Measurements from ENCODE around the gene REEP6.

REEP6 gene

DNA sequence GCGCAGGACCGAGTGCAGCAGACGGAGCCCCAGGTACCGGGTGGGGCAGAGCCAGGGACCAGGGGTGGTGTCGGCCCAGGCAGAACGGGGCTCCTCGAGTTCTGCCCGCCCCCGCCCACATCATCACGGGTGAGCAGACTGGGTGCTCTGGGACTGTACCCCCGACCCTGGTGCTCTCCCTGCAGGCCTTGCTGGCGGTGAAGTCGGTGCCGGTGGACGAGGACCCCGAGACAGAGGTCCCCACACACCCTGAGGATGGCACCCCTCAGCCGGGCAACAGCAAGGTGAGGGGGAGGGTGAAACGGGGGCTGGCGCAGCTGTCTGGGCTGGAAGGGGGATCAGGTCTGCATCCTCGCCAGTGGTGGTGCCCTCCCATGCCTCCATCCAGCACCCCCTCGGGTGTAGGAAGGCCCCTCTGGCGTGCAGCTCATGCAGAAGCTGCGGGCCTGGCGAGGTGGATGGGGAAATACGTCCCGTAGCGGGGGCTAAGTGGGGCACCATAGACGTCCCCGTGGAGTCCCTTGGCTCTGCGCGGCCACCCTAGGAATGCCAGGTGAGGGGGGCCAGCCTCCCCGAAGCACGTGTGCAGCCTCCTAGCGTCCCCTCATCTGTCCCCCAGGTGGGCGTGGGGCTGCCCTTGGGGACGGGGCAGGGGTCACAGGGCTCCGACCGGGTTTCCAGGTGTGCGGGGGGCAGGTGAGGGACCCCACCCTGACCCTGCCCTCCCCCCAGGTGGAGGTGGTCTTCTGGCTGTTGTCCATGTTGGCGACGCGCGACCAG, 34.7 kb upstream of the REEP6 start:
- no peak for DNase-seq (ENCODE audit: low read depth in 2 of 2)

DNA sequence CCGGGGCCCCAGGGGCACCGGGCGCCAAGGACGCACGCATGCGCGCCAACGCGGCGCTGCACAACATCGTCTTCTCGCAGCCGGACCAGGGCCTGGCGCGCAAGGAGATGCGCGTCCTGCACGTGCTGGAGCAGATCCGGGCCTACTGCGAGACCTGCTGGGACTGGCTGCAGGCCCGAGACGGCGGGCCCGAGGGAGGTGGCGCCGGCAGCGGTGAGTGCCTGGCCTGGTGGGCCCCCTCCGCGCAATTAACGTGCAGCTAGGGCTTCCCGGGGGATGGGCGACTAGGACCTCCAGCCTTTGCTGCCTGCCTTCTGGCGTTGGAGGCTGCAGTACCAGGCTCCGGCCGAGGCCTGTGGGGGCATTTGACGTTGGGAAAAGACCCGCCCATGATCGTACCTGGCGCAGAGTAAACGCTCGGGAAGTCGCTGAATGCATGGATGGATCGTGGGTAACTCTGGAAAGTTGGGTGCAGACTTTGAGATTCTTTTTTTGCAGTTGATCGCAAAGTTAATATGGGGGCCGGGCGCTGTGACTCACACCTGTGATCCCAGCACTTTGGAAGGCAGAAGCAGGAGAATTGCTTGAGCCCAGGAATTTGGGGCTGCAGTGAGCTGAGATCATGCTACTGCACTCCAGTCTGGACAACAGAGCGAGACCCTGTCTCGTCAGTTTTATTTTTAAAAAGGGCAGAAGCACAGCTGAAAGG, 33.8 kb upstream of the REEP6 start:
- no peak for DNase-seq (ENCODE audit: low read depth in 2 of 2)

DNA sequence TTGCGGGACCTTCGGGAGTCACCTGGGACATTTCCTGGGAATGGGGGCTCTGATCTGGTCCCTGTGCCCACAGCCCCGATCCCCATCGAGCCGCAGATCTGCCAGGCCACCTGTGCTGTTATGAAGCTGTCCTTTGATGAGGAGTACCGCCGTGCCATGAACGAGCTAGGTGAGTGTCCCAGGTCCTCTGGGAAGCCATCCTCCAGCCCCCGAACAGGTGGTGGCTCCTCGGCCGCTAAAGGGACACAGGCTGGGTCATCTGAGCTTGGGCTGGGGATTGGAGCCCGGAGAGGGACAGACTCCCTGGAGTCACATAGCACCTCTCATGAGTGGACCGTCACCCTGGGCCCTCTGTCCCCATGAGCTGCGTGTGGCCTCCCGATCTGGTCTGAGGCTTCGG, 33.1 kb upstream of the REEP6 start:
- no peak for DNase-seq (ENCODE audit: low read depth in 2 of 2)

DNA sequence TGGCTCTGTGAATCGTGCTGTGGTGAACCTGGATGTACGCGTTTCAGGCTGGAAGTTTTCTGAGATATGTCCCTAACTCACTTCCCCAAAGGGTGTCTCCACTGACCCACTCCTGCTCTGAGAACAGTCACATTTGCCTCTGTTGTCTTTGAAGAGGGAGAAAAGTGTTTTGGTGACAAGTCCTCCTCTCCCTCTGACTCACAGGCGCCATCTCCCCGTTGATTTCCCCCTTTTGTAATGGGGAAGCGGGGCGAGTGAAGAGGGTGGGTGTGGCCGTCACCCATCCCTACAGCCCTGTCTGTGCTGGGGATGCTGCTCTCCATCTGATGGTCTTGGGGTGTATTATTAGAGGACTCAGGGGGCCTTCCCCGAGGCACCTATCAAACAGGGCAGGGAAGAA, 31.5 kb upstream of the REEP6 start:
- no peak for DNase-seq (ENCODE audit: low read depth in 2 of 2)

DNA sequence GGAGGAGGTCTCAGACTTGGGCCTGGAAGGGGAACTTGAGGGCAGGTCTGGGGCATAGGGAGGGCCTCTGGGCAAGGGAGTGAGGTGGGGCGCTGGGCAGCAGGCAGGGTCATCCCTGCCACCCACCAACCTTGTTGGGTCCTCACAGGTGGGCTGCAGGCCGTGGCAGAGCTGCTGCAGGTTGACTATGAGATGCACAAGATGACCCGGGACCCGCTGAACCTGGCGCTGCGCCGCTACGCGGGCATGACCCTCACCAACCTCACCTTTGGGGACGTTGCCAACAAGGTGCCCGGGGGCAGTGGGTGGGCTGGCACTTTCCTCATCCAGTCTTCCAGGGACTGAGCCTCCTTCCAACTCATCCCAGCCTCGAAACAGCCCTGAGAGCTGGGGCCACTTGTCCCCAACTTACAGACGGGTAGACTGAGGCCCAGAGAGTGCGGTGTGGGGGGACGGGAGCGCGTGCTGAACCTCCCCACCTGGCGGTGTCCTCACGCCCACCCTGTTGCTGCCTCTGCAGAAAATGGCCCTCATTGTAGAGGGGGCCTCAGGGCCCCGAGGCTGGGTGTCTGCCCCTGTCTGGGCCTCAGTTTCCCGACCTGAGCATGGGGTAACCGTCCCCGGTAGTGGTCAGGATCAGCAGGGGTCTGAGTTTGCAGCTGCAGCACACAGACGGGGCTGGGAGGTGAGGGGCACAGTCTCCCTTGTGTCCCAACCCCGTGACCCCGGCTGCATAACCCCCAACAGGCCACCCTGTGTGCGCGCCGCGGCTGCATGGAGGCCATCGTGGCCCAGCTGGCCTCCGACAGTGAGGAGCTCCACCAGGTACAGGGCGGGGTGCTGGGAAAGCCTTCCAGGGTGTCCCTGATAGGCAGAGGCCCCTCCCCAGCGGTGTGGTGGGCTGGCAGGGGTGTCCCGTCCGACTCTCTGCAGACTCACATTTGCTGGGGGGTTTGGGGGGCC, 30.7 kb upstream of the REEP6 start:
- DNase-seq (ENCODE audit: low read depth in 2 of 2), result no peak

DNA sequence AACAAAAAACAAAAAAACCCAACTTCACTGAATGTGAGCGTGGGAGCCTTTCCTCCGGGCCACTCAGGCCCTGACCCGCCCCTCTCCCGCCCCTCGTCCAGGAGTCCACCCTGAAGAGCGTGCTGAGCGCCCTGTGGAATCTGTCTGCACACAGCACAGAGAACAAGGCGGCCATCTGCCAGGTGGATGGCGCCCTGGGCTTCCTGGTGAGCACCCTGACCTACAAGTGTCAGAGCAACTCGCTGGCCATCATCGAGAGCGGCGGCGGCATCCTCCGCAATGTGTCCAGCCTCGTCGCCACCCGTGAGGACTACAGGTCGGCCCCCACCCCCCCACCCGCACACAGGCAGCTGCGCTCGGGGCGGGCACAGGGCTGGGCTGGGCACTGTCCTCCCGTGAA, 29.1 kb upstream of the REEP6 start:
- no peak for DNase-seq (ENCODE audit: low read depth in 2 of 2)

DNA sequence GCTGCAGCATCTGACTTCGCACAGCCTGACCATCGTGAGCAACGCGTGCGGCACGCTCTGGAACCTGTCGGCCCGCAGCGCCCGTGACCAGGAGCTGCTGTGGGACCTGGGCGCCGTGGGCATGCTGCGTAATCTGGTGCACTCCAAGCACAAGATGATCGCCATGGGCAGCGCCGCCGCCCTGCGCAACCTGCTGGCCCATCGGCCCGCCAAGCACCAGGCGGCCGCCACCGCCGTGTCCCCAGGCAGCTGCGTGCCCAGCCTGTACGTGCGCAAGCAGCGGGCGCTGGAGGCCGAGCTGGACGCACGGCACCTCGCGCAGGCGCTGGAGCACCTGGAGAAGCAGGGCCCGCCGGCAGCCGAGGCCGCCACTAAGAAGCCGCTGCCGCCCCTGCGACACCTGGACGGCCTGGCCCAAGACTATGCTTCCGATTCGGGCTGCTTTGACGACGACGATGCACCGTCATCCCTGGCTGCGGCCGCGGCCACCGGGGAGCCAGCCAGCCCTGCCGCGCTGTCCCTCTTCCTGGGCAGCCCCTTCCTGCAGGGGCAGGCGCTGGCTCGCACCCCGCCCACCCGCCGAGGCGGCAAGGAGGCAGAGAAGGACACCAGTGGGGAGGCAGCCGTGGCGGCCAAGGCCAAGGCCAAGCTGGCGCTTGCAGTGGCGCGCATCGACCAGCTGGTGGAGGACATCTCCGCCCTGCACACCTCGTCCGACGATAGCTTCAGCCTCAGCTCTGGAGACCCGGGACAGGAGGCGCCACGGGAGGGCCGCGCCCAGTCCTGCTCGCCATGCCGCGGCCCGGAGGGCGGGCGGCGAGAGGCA, 25.6 kb upstream of the REEP6 start:
- DNase-seq (ENCODE audit: low read depth in 2 of 2), result no peak

DNA sequence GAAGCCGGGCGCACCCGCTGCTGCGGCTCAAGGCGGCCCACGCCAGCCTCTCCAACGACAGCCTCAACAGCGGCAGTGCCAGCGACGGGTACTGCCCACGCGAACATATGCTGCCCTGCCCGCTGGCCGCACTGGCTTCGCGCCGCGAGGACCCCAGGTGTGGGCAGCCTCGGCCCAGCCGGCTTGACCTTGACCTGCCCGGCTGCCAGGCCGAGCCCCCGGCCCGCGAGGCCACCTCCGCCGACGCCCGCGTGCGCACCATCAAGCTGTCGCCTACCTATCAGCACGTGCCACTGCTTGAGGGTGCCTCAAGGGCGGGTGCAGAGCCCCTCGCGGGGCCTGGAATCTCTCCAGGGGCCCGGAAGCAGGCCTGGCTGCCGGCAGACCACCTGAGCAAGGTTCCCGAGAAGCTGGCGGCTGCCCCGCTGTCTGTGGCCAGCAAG, 24.9 kb upstream of the REEP6 start:
- no peak for DNase-seq (ENCODE audit: low read depth in 2 of 2)

DNA sequence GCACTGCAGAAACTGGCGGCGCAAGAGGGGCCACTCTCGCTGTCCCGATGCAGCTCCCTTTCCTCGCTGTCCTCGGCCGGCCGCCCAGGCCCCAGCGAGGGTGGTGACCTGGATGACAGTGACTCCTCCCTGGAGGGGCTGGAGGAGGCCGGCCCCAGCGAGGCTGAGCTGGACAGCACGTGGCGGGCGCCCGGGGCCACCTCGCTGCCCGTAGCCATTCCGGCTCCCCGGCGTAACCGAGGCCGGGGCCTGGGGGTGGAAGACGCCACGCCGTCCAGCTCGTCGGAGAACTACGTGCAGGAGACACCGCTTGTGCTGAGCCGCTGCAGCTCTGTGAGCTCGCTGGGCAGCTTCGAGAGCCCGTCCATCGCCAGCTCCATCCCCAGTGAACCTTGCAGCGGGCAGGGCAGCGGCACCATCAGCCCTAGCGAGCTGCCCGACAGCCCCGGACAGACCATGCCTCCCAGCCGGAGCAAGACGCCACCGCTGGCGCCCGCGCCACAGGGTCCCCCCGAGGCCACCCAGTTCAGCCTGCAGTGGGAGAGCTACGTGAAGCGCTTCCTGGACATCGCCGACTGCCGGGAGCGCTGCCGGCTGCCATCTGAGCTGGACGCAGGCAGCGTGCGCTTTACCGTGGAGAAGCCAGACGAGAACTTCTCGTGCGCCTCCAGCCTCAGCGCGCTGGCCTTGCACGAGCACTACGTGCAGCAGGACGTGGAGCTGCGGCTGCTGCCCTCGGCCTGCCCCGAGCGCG, 24.3 kb upstream of the REEP6 start:
- DNase-seq (ENCODE audit: low read depth in 2 of 2), result no peak

DNA sequence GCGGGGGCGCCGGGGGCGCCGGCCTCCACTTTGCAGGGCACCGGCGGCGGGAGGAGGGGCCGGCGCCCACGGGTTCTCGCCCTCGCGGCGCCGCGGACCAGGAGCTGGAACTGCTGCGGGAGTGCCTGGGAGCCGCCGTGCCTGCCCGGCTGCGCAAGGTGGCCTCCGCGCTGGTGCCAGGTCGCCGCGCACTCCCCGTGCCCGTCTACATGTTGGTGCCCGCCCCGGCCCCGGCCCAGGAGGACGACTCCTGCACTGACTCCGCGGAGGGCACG, 23.8 kb upstream of the REEP6 start:
- no peak for DNase-seq (ENCODE audit: low read depth in 2 of 2)

DNA sequence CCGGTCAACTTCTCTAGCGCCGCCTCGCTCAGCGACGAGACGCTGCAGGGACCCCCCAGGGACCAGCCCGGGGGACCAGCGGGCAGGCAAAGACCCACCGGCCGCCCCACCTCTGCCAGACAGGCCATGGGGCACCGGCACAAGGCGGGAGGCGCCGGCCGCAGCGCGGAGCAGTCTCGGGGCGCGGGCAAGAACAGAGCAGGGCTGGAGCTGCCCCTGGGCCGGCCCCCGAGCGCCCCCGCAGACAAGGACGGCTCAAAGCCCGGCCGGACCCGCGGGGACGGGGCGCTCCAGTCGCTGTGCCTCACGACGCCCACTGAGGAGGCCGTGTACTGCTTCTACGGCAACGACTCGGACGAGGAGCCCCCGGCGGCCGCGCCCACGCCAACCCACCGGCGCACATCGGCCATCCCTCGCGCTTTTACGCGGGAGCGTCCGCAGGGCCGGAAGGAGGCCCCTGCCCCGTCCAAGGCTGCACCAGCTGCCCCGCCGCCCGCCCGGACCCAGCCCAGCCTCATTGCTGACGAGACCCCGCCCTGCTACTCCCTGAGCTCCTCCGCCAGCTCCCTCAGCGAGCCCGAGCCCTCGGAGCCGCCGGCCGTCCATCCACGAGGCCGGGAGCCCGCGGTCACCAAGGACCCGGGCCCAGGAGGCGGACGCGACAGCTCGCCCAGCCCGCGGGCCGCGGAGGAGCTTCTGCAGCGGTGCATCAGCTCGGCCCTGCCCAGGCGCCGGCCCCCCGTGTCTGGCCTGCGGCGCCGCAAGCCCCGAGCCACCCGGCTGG, 23.3 kb upstream of the REEP6 start:
- no peak for DNase-seq (ENCODE audit: low read depth in 2 of 2)

DNA sequence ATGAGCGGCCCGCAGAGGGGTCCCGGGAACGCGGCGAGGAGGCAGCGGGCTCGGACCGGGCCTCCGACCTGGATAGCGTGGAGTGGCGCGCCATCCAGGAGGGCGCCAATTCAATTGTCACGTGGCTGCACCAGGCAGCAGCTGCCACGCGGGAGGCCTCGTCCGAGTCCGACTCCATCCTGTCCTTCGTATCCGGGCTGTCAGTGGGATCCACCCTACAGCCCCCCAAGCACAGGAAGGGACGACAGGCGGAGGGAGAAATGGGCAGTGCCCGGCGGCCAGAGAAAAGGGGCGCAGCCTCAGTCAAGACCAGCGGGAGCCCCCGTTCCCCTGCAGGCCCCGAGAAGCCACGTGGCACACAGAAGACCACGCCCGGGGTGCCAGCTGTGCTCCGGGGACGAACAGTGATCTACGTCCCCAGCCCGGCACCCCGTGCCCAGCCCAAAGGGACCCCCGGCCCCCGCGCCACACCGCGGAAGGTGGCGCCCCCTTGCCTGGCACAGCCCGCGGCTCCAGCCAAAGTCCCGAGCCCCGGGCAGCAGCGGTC, 22.6 kb upstream of the REEP6 start:
- no peak for DNase-seq (ENCODE audit: low read depth in 2 of 2)

DNA sequence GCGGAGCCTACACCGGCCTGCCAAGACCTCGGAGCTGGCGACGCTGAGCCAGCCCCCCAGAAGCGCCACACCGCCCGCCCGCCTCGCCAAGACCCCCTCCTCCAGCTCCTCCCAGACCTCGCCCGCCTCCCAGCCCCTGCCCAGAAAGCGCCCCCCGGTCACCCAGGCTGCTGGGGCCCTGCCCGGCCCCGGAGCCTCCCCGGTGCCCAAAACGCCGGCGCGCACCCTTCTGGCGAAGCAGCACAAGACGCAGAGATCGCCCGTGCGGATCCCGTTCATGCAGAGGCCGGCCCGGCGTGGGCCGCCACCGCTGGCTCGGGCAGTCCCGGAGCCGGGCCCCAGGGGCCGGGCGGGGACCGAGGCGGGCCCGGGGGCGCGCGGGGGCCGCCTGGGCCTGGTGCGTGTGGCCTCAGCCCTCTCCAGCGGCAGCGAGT, 22.1 kb upstream of the REEP6 start:
- DNase-seq (ENCODE audit: low read depth in 2 of 2), result no peak

DNA sequence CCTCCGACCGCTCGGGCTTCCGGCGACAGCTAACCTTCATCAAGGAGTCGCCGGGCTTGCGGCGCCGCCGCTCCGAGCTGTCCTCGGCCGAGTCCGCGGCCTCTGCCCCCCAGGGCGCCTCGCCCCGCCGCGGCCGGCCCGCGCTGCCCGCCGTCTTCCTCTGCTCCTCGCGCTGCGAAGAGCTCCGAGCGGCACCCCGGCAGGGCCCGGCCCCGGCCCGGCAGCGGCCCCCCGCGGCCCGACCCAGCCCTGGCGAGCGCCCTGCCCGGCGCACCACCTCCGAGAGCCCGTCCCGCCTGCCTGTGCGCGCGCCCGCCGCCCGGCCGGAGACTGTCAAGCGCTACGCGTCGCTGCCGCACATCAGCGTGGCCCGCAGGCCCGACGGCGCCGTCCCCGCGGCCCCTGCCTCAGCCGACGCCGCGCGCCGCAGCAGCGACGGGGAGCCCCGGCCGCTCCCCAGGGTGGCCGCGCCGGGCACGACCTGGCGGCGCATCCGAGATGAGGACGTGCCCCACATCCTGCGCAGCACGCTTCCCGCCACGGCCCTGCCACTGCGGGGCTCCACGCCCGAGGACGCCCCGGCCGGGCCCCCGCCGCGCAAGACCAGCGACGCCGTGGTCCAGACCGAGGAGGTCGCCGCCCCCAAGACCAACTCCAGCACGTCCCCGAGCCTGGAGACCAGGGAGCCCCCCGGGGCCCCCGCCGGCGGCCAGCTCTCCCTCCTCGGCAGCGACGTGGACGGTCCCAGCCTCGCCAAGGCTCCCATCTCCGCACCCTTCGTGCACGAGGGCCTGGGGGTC, 21.5 kb upstream of the REEP6 start:
- no peak for DNase-seq (ENCODE audit: low read depth in 2 of 2)

DNA sequence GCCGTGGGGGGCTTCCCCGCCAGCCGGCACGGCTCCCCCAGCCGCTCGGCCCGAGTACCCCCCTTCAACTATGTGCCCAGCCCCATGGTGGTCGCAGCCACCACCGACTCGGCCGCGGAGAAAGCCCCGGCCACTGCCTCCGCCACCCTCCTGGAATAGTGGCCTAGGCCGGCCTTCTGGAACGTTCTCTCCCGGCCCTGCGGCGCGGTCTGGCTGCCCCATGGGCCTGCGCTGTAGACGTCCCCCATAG, 21.0 kb upstream of the REEP6 start:
- DNase-seq (ENCODE audit: low read depth in 2 of 2), result no peak

DNA sequence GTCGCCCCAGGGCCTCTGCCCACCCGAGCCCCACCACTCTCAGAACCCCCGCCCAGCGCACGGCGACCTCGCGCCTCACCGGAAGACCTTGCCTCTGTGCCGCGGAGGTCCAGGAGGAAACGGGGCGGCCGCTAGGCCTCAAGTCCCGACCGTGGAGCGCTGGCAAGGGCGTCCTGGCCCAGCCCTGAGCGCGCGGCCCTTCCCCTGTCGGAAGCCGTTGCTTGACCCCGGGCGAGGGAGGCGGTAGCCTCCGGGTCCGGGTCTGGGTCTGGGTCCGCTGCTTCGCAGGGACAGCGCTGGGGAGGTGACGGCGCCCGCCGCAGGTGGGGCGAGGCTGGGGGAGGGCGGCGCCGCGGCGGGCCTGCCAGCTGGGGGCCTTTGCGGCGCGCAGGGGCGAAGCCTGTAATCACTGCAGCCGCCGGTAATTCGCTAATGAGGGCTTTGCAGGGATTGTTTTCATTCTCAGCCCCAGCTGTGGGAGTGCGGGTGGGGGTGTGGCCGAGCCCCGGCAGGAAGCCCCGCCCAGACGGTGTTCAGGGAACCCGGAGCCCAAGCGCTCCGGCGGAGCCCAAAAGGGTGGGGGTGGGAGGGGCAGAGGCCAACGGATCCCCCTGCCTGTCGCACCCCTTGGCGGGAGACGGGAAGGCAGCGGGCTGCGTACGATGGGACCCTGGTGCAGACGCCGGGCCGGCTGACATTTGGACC, 20.5 kb upstream of the REEP6 start:
- DNase-seq (ENCODE audit: low read depth in 2 of 2), result peak; percentile 34 to 52

DNA sequence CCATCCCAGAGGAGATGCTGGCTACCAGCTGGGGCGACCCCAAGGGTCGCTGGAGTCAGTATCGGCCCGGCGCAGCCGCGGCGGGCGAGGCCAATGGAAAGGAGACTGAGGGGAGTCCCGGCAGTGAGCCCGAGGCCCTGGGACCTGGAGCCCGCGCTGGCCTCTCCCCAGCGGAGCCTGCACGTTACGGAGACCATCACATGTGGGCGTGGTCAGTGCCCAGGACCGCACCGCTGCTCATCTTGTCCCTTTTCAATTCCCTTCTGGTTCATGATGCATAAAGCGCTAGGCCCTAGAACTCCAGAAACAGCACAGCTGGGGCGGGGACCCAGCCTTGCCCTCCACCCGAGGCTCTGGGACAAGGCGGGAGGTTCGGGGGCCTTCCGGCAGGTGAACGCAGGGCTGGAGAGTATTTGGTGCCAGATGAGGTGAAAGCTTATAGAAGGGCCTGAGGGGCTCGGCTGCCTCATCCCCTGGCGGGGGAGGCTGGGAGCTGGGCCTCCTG, 19.9 kb upstream of the REEP6 start:
- DNase-seq (ENCODE audit: low read depth in 2 of 2), result no peak

DNA sequence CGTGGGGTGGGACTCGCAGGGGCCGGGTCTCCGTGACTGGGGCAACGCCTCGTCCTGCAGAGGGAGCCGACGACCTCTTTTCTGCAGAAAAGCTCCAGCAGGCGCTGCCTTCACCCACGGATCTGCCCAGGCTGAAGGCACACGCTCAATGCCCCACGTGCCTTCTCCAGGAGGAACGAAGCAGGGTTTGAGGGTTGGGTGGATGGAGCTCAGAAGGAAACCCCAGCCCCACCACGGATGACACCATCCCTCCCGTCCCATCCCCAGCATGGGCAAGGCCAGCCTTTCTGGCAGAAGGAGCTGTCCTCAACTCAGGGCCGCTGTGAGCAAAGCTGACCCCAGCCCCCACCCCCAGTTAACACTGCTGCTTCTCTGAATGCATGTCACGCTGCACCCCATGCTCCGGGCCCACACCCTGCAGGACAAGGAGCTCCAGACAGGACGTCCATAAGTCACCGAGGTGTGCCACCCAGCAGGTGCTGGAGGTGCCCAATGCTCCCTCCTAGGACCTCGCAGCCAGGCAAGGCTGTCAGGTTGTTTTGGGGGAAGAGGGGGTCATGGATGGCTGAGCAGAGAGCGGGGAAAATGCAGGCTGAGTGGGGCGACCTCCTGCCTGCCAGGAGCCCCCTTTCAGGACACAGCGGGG, 19.3 kb upstream of the REEP6 start:
- no peak for DNase-seq (ENCODE audit: low read depth in 2 of 2)

Measured in stimulated activated CD8-positive, alpha-beta memory T cell treated with anti-CD3 and anti-CD28 coated beads, Interleukin-7, amount 100 ng/mL, for 1 hour (primary cell).